ENCODE measurements around the gene QRFP.
"Not testable (repeated sequence)": the region's sequence is repeated elsewhere in the genome, so short reads cannot be mapped to it uniquely, and the experiment has no call there.

Gene QRFP

DNA sequence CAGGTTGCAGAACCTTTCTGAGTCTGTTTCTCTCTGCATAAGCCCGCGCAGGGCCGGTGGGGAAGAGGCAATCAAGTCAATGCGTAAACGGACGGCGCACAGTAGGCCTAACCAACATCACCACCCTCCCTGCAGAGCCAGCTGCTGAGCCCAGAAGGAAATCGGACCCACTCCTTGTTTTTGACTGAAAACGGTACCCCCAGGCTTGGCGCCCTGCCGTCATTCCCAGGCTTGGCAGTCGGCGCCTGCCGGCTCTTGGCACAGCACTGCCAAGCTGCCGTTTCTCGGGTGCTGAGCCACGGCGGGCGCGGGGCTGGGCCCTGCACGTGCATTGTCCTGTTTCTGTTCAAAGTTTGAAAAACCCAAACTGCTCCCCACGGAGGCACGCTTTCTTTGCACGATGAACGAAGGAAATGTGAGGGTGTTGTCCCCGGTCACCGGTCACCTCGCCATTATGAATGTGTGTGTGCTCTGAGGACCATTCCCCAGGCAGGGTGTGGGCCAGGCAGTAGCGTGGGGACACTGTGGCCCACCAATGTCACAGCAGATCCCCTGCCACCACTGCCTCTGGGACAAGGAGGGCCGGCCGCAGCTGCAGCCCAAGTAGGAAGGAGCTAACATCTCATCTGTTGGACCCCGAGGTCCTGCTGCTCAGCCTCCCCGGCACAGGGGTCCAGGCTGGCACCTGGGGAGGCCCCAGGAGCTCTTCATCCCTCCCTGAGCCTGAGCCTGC lies 22.4 kb upstream of the QRFP start:
- peak in 1 of 2 donors; percentile 51 for DNase-seq

DNA sequence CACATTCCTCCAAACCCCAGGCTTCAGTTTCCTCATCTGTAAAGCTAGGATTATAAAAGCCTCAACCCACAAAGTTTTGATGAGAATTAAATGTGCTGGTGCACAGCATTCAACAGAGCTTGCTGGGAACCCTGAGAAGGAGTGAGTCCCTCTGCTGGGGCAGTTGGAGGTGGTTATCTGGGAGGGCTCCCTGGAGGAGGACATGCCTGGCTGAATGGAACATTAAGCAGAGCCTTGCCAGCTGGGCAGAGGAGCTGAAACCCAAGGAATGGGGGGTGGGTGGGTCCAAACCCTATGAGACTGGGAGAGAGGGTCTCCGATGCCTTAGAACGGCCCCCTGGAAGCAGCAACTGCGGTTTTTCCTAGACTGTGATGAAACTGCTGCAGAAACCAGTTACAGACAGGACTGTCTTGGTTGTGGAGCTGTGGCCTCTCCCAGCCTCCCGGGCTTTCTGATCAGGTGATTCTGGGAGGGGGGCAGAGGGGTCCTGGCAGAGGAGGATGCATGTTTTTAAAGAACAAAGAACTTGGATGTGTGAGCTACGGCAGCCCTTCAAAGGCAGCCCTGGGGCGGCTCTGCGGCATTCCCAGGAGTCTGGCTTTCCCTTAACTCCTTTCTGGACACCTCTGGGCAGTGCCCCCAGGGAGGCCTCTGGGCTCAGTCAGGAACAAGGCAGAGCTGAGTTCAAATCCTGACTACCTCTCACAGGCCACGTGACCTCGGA lies 21.7 kb upstream of the QRFP start:
- no peak for DNase-seq

DNA sequence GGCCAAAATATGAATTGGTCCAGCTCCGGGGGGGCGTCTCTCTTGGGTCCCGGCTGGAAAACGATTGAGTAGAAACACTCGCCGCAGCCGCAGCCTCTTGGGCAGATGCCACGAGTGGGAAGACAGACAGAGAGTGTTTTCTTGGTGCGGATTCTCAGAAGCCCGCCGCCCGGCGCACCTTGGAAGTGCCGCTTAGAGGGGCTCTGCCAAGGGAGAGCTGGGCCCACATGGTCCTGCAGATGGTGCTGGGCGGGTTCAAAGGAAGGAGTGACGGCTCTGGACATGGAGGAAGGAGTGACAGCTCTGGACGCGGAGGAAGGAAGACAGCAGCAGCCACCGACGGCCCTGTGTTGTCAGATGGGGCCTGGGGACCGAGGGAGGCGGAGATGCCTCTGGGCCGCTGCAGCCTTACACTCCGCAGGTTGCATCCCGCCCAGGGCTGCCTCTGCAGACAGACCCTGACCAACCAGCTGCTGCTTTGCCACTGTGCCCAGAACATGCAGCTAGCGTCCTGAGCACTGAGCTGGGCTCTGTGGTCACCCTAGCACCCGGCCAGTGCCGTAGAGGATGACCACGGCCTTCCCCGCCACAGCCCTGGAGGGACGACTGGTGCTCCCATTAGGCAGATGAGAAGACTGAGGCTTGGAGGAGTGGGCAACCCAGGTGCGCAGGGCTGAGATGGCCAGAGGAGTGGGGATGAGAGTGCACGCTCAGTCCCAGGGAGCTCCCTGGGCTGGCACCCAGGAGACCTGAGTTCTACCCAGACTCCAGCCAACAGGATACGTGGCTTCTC lies 20.8 kb upstream of the QRFP start:
- DNase-seq: no peak

DNA sequence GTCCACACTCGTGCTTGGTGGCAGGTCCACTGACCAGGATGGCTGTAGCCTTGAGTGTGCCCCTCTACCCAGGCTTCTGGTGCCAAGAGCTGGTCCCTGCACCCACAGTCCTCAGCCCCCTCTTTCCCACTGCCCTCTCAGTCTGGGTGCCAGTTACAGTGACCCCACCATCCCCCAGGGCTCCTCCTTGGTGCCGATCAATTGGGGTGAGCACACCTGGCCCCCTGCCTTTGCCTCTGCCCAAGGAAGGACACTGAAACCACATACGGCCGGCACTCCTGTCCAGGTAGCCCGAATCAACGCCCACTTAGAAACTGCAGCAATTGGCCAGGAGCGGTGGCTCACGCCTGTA lies 18.5 kb upstream of the QRFP start:
- no peak for DNase-seq

- DNase-seq: no peak
Measured at GRCh38 chr9:130914417-130915095, 17.9 kb upstream of the QRFP start.

- DNase-seq: no peak
Measured at GRCh38 chr9:130913599-130914416, 17.2 kb upstream of the QRFP start.

GRCh38 chr9:130912932-130913598 lies 16.5 kb upstream of the QRFP start:
- peak in 1 of 2 donors; percentile 33 for DNase-seq

DNA sequence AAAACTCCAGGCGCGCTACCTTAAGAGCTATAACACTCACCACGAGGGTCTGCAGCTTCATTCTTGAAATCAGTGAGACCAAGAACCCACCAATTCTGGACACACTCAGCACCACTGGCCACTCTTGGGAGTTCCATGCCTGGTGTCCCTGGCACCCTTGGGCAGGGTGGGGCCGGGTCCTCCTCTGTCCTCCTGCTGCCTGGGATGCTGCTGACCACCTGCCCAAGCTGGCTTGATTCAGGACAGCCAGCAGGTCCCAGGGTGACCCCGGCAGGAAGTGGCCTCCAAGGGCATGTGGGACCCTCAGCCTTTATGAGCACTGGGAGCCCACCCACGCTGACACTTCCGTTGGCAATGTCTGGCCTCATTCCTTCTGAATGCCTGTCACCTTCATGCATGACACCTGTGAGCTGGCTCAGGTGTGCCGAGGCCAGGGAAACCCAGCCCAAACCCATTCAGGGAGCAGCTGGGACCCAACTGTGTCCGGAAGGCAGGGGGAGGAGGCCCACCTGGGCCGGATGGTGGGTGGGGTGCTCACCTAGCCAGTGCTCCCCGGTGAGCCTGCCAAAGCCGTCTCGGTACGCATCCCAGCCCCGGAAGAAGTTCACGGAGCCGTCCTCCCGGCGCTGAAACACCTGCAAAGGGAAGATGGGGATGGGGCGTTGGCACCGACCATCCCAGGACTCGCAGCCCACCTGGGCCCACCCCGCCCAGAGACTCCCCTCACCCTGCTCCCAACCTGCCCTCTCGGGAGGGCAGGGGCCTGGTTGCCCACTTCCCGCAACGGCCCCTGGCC lies 14.8 kb upstream of the QRFP start:
- DNase-seq: no peak

- not testable (repeated sequence) for DNase-seq
Measured at GRCh38 chr9:130910670-130911069, 14.1 kb upstream of the QRFP start.

DNA sequence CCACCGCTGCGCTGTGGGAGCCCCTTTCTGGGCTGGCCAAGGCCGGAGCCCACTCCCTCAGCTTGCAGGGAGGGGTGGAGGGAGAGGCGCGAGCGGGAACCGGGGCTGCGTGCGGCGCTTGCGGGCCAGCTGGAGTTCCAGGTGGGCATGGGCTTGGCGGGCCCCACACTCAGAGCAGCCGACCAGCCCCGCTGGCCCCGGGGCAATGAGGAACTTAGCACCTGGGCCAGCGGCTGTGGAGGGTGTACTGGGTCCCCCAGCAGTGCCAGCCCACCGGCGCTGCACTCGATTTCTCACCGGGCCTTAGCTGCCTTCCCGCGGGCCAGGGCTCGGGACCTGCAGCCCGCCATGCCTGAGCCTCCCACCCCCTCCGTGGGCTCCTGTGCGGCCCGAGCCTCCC lies 13.4 kb upstream of the QRFP start:
- DNase-seq: not testable (repeated sequence)

DNA sequence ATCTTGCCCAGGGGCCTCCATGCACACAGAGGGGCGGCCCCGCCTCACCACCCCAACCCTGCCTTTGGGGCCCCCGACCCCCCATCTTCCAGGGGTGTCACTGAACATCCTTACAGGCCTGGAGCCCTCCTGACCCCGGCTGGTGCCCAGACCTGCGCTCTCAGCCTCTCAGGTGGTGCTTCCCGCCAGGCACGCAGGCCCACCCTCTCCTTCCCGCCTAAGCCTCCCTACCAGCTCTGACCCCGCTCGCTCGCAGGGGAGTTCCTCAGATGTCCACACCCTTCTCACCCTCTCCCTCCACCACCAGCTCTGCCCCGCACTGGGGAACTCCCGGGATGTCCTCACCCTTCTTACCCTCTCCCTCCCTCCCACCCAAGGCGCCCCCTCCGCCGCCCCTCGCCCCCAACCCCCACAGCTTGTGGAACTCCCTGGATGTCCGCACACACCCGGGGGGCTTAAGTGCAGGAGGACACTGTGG lies 12.3 kb upstream of the QRFP start:
- no peak for DNase-seq

DNA sequence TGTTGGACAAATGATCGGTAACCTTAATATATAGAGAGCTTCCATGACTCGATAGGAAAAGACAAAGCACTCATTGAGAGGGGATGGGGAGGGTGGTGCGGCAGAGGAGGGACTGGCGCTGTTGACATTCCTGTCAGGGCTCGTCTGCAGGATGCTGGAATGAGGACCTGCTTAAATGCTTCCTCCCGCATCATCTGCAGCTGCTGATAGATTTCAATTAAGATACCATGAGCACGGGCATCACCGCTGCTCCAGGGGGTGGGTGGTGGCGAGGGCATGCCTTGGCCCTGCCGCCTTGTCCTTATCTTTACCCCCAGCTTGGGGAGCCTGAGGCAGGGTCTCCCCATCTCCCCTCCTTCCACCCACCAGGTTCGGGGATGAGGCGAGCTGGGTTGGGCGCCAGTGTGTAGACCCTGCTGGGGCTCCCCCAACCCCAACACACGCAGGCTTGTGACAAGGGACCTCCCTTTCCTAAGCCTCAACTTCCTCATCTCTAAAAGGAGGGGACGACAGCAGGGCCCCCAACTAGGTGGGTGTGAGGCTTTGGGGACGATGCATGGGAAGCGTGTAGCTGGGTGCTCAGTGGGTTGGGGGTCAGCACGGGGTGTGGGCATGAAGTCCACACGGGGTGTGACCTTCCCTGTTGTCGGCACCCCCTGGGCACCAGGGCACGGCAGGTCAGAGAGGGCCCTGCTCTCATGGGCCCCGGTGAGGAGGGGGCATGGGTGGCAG lies 11.7 kb upstream of the QRFP start:
- no peak for DNase-seq

DNA sequence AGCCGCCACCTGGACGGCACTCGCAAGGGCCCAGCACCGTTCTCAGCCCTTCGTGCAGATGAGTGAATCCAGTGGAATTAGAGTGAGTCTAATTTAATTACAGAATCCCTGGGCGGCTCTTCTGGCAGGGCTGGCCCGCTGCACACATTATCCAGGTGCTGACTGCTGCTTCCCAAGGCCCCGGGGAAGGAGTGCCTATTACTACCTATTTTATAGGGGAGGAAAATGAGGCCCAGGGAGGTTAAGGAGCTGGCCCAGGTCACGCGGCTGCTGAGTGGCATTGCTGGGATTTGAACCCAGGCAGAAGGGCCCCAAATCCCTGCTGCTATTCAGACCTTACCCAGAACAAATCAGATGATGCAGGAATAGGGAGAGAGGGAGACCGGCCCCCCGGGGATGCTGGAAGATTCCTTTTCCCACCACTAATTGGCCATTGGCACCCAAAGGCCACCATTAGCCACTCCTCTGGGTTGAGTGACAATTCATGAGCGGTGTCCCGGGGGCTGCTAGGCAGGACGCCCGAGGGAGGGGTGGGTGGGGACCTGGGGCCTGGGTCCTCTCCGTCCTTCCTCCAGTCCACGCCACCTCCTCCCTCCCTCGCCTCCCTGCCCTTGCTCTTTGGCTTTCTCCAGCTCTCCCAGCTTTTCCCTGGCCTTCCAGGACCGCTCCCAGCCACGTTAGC lies 10.3 kb upstream of the QRFP start:
- DNase-seq: no peak

DNA sequence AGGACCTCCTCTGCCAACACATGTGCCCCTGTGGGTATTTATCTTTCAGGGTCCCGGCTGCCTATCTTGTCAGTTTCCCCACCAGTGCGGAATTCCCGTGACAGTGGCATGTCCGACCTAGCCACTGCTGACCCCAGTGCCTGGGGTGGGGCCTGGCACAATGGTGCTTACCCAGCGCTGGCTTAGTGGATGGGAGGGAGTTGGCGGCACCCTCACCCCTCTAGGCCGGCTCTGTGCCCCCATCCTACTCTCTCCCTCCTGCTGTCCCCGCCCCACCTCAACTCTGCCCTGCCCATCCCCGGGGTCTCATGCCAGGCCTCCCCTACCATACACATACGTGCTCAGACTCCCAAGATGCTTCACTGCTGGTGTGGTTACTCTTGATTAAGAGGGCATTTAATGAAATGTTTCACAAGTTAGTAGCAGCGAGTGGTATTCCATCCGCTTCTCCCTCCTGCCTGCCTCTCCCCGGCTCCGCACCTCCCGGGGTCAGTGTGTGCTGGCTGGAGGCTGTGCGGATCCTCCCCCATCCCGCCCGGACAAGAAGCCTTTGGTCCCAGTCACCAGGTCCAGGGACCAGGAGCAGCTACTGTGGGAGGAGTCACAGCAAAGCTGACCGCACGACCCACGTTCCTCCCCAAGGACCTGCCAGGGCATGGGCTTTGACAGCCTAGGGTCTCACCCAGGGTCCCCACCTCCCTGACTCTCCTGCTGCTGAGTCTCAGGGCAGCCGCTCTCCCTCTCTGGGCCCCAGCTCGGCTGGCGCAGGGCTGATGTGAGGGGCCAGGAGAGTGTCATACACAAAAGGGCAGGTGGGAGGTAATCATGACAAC lies 9.5 kb upstream of the QRFP start:
- no peak for DNase-seq

DNA sequence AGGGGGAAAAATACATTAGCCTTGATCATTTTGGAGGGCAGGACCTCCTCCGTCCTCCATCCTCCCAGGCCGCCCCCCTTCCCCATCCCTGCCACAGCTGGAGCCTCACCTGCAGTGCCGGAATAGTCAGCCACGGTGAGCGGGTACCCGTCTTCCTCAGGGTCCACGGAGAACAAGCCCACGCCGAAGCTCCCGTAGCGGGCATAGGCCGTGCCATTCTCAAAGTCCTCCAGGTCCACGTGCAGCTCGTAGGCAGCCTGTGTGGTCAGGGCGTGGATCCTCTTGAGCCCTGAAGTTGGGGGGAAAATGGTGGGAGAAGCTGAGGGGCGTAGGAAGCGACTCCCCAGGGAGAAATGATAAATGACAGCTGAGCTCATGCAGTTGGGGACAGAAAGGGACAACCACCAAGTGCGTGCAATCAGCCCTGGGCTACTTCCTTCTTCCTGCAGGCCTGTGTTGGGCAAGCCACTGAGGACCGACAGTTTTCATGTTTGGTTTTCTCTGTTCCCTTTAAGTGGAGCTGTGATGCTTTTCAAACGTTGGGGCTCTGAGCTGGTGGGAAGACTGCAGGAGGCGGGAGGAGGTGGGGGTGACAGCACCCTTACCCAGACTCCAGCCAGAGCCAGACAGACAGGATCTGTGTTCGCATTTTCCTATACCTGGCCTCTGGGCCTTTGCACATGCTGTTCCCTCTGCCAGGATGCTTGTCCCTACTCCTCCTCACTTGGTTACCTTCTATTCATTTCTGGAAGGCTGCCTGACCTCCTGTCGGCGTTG lies 8.7 kb upstream of the QRFP start:
- DNase-seq: no peak

- no peak for DNase-seq
Measured at GRCh38 chr9:130904070-130905044, 7.7 kb upstream of the QRFP start.
